Psoas muscle (tissue), 8 donors: ENCODE results near the gene FARSB. TPM values are rescaled to one million over a fixed set of nuclear protein-coding genes. Genes with fewer than 3 reads are reported as not detected.

Experiments
- ATAC-seq, 4 donors: fragments of 200-7000 bp; cut with Tn5 transposase; one replicate each; pipeline ENCODE4 v1.9.1; 2020; ENCODE audit warnings: moderate library complexity in 3 of 4, mild to moderate bottlenecking in 2 of 4
- DNase-seq, 2 donors: peaks; one replicate each; pipeline ENCODE4 v3.0.0-alpha.2; 2020
- H3K27ac ChIP-seq: fragments of 200-600 bp; one replicate; pipeline ENCODE4 v1.8.0; 2022
- H3K27me3 ChIP-seq, 3 donors: fragments of 200-600 bp in 1 of 3; one replicate each; pipeline versions ENCODE4 v1.6.1 to v1.8.0; 2013 to 2022; ENCODE audit warnings: low read length in 2 of 3, mild to moderate bottlenecking in 2 of 3, moderate library complexity in 1 of 3; ENCODE audit not compliant: insufficient read depth in 3 of 3
- H3K36me3 ChIP-seq, 2 donors: fragments of 200-600 bp in 1 of 2; one replicate each; pipeline versions ENCODE4 v1.6.1 to v1.8.0; 2013 to 2022; ENCODE audit warnings: low read depth in 1 of 2, mild to moderate bottlenecking in 1 of 2, moderate library complexity in 1 of 2; ENCODE audit not compliant: insufficient read depth in 1 of 2
- H3K4me1 ChIP-seq: fragments of 200-600 bp; one replicate; pipeline ENCODE4 v1.8.0; 2022
- H3K4me3 ChIP-seq: fragments of 200-600 bp; one replicate; pipeline ENCODE4 v1.8.0; 2022; ENCODE audit warnings: mild to moderate bottlenecking
- H3K9me3 ChIP-seq: fragments of 200-600 bp; one replicate; pipeline ENCODE4 v1.8.0; 2022
- CTCF ChIP-seq: fragments of 200-600 bp; IDR thresholded peaks from one replicate; pipeline ENCODE4 v1.8.0; 2022; ENCODE audit warnings: antibody characterized with exemption
- WGBS, 3 donors: extraction: QIAGEN DNeasy Blood & Tissue Kit; methylation state at CpG; one replicate each; pipeline versions ENCODE4 v1.1.6 to v1.1.7; 2013; 5-methylcytosine and 5-hydroxymethylcytosine counted together
- intact Hi-C, 2 donors: fragments of 100-400 bp; cut with DNase I; formaldehyde crosslinking; loops; one replicate each; pipeline versions ENCODE4 v1.11.0 to v1.14.2; 2022
- polyA plus RNA-seq, 3 donors: library from polyadenylated mRNA; stranded (reverse); fragments of 200-250 nt; gene quantifications; one replicate each; pipeline ENCODE4 v1.2.3, GENCODE V29; 2013
- total RNA-seq, 4 donors: library from RNA; stranded (reverse); fragmentation: NEBNext Ultra II Directional in 2 of 4; extraction: Animal tissue kit (Norgen Biotek cat#: 25700) in 2 of 4; gene quantifications; one replicate each; pipeline versions ENCODE4 v1.2.1 to v1.2.4, GENCODE V29; 2021 to 2023
- donor health status: healthy with polysubstance abuse.
- donor health status: DM: no; HTN: no; CAD: no; lungs with moderate emphysema.
- donor health status: Bipolar disorder and iron deficiency.
- donor health status: healthy.
- donor health status: DM: yes; HTN: yes; CAD: no.
- donor health status: DM: no; HTN: no; CAD: no.
- donor health status: DM: no; HTN: no; CAD: no.
- donor health status: DM: yes; HTN: yes; CAD: no.

Gene FARSB
- total and polyA plus RNA-seq, 7 donors = 23.2 to 45.3 (median 35.6) TPM

GRCh38 chr2:222689322-222689721 lies 33.4 kb upstream of the FARSB start:
- no peak for DNase-seq
- H3K9me3 ChIP-seq = no peaks in the 10 kb centered on the region
- TF ChIP-seq CTCF = no peak
- no peak overlapping the region for H3K4me3 ChIP-seq
- H3K27ac ChIP-seq = no peak overlapping the region
- ATAC-seq = no peak
- H3K4me1 ChIP-seq = peaks cover 2% of the 10 kb centered on the region
- no peaks in the 10 kb centered on the region for H3K36me3 ChIP-seq
- WGBS, 3 donors = 63 to 74% (median 63%) methylated on average over 2 of the region's 2 CpGs
- intact Hi-C loops = no loop called here
- H3K27me3 ChIP-seq = no peaks in the 10 kb centered on the region

GRCh38 chr2:222688917-222689316 lies 33.0 kb upstream of the FARSB start:
- Histone ChIP-seq H3K27ac (no peak overlapping the region), H3K36me3 (no peaks in the 10 kb centered on the region), H3K4me3 (no peak overlapping the region), H3K4me1 (peaks cover 6% of the 10 kb centered on the region), H3K9me3 (no peaks in the 10 kb centered on the region), H3K27me3 (no peaks in the 10 kb centered on the region)
- DNase-seq (no peak), ATAC-seq (no peak)
- intact Hi-C loops = no loop called here
- WGBS, 3 donors = 57 to 76% (median 71%) methylated on average over 2 of the region's 2 CpGs
- no peak for TF ChIP-seq CTCF

- no peak for ATAC-seq
- 71 to 86% (median 82%) methylated on average over 5 of the region's 5 CpGs for WGBS, 3 donors
- no peaks in the 10 kb centered on the region for H3K36me3 ChIP-seq
Measured at GRCh38 chr2:222686086-222686750, 30.3 kb upstream of the FARSB start.

GRCh38 chr2:222683805-222684204 lies 27.9 kb upstream of the FARSB start:
- TF ChIP-seq CTCF = no peak
- intact Hi-C loops = no loop called here
- no peaks in the 10 kb centered on the region for H3K27me3 ChIP-seq
- H3K9me3 ChIP-seq = no peaks in the 10 kb centered on the region
- DNase-seq (no peak), ATAC-seq (no peak)
- H3K4me1 ChIP-seq = peaks cover 9% of the 10 kb centered on the region
- no peak overlapping the region for H3K27ac ChIP-seq
- WGBS, 3 donors = 58 to 73% (median 59%) methylated on average over 3 of the region's 3 CpGs
- H3K4me3 ChIP-seq = no peak overlapping the region
- no peaks in the 10 kb centered on the region for H3K36me3 ChIP-seq

More at GRCh38 chr2:222686086-222686750, 30.3 kb upstream of the FARSB start:
- intact Hi-C loops = no loop called here
- DNase-seq = no peak
- Histone ChIP-seq H3K4me1 (peaks cover 9% of the 10 kb centered on the region), H3K27me3 (no peaks in the 10 kb centered on the region), H3K9me3 (no peaks in the 10 kb centered on the region), H3K4me3 (no peak overlapping the region), H3K27ac (no peak overlapping the region)
- no peak for TF ChIP-seq CTCF

GRCh38 chr2:222677981-222678380 lies 22.1 kb upstream of the FARSB start:
- intact Hi-C loops = no loop called here
- no peaks in the 10 kb centered on the region for H3K36me3 ChIP-seq
- no peaks in the 10 kb centered on the region for H3K9me3 ChIP-seq
- no peak for TF ChIP-seq CTCF
- WGBS, 3 donors = 64 to 68% (median 66%) methylated on average over 3 of the region's 3 CpGs
- no peak overlapping the region for H3K27ac ChIP-seq
- no peaks in the 10 kb centered on the region for H3K27me3 ChIP-seq
- H3K4me3 ChIP-seq = no peak overlapping the region
- DNase-seq (no peak), ATAC-seq (no peak)
- no peaks in the 10 kb centered on the region for H3K4me1 ChIP-seq
